HepG2 (cell line): ENCODE results near the gene ZBTB46. TPM values are rescaled to one million over a fixed set of nuclear protein-coding genes. Genes with fewer than 3 reads are reported as not detected.

Experiments
- AKAP8 ChIP-seq: sonication (generic); formaldehyde crosslinking; IDR thresholded peaks from 2 replicates; pipeline ENCODE4 v1.5.1; 2020; ENCODE audit warnings: mild to moderate bottlenecking, missing genetic modification reagents
- FOXC1 ChIP-seq: sonication (generic); formaldehyde crosslinking; IDR thresholded peaks from 2 replicates; pipeline ENCODE4 v1.8.0; 2022; ENCODE audit warnings: mild to moderate bottlenecking, missing genetic modification reagents, borderline replicate concordance
- FOXM1 ChIP-seq: sonication (generic); formaldehyde crosslinking; IDR thresholded peaks from 2 replicates; pipeline ENCODE4 v1.5.0; 2020; ENCODE audit warnings: missing genetic modification reagents
- KLF9 ChIP-seq: IDR thresholded peaks from 2 replicates; pipeline ENCODE4 v1.6.1; 2016; ENCODE audit warnings: low read depth
- MTF1 ChIP-seq: sonication (generic); formaldehyde crosslinking; IDR thresholded peaks from 2 replicates; pipeline ENCODE4 v1.5.0; 2020; ENCODE audit warnings: missing genetic modification reagents
- MXI1 ChIP-seq: IDR thresholded peaks from 3 replicates; pipeline ENCODE4 v1.6.1; 2012; ENCODE audit warnings: low read depth, low read length, inconsistent platforms, borderline replicate concordance
- SNAPC2 ChIP-seq: sonication (generic); formaldehyde crosslinking; IDR thresholded peaks from 2 replicates; pipeline ENCODE4 v1.8.1; 2022; ENCODE audit warnings: mild to moderate bottlenecking, missing genetic modification reagents
- TAF15 ChIP-seq: fragments of 200-400 bp; formaldehyde crosslinking; IDR thresholded peaks from one replicate; pipeline ENCODE4 v1.6.1; 2018; ENCODE audit warnings: mild to moderate bottlenecking, low read depth, low read length; ENCODE audit not compliant: poor library complexity, severe bottlenecking
- XBP1 ChIP-seq: sonication (generic); formaldehyde crosslinking; IDR thresholded peaks from 2 replicates; pipeline ENCODE4 v1.5.0; 2020; ENCODE audit warnings: missing genetic modification reagents
- ZNF781 ChIP-seq: sonication (generic); formaldehyde crosslinking; IDR thresholded peaks from 2 replicates; pipeline ENCODE4 v1.5.1; 2020; ENCODE audit warnings: borderline replicate concordance, mild to moderate bottlenecking, missing genetic modification reagents; ENCODE audit errors: not compliant biosample characterization
- polyA plus RNA-seq, 8 experiments: library from polyadenylated mRNA; depleted of rRNA in 3 of 8; stranded (reverse) in 7 of 8; unstranded in 1 of 8; fragments of >200 nt; fragmentation: Illumina TruSeq in 4 of 8; extraction: Trizol in 4 of 8; gene quantifications; 2 replicates each; pipeline versions ENCODE4 v1.2.1 to v1.2.3, GENCODE V29; 2011 to 2016; ENCODE audit warnings: low read depth in 4 of 8, missing spikeins in 1 of 8, mixed read lengths in 1 of 8; ENCODE audit not compliant: insufficient read depth in 1 of 8
- total RNA-seq, 5 experiments: library from RNA; depleted of rRNA; stranded (reverse); fragments of >200 nt; fragmentation: Illumina TruSeq; extraction: Trizol; gene quantifications; 2 replicates each; pipeline ENCODE4 v1.2.3, GENCODE V29; 2016; ENCODE audit warnings: low read depth in 1 of 5
- TF ChIP-seq, protein P1 (sequence below): sonication (generic); formaldehyde crosslinking; IDR thresholded peaks from 2 replicates; pipeline ENCODE4 v1.5.0; 2020; ENCODE audit warnings: mild to moderate bottlenecking, missing genetic modification reagents, moderate library complexity
- TF ChIP-seq, protein P2 (sequence below): sonication (generic); formaldehyde crosslinking; IDR thresholded peaks from 2 replicates; pipeline ENCODE4 v1.4.0; 2020; ENCODE audit warnings: mild to moderate bottlenecking, missing genetic modification reagents
- TF ChIP-seq, protein P3 (sequence below), 2 experiments: sonication (generic) in 1 of 2; formaldehyde crosslinking in 1 of 2; IDR thresholded peaks; 2 replicates each; pipeline versions ENCODE4 v1.5.1 to v1.6.1; 2011 to 2020; ENCODE audit warnings: borderline replicate concordance in 1 of 2, low read depth in 1 of 2, low read length in 1 of 2, mild to moderate bottlenecking in 1 of 2, missing genetic modification reagents in 1 of 2, moderate library complexity in 1 of 2
- TF ChIP-seq, protein P4 (sequence below): sonication (generic); formaldehyde crosslinking; IDR thresholded peaks from 2 replicates; pipeline ENCODE4 v1.4.0; 2020; ENCODE audit warnings: missing genetic modification reagents
- TF ChIP-seq, protein P5 (sequence below): sonication (generic); formaldehyde crosslinking; conservative IDR thresholded peaks from 2 replicates; pipeline ENCODE4 v1.8.0; 2022; ENCODE audit warnings: low read depth, missing genetic modification reagents
- TF ChIP-seq, protein P6 (sequence below): sonication (generic); formaldehyde crosslinking; IDR thresholded peaks from 2 replicates; pipeline ENCODE4 v1.5.0; 2020; ENCODE audit warnings: missing genetic modification reagents

The ZBTB46 gene
- total and polyA plus RNA-seq, 2 of the 13 experiments (the other 11 are each of a cell fraction or from before 2014, with no cell fraction given), result 1.6 to 13.5 TPM

DNA sequence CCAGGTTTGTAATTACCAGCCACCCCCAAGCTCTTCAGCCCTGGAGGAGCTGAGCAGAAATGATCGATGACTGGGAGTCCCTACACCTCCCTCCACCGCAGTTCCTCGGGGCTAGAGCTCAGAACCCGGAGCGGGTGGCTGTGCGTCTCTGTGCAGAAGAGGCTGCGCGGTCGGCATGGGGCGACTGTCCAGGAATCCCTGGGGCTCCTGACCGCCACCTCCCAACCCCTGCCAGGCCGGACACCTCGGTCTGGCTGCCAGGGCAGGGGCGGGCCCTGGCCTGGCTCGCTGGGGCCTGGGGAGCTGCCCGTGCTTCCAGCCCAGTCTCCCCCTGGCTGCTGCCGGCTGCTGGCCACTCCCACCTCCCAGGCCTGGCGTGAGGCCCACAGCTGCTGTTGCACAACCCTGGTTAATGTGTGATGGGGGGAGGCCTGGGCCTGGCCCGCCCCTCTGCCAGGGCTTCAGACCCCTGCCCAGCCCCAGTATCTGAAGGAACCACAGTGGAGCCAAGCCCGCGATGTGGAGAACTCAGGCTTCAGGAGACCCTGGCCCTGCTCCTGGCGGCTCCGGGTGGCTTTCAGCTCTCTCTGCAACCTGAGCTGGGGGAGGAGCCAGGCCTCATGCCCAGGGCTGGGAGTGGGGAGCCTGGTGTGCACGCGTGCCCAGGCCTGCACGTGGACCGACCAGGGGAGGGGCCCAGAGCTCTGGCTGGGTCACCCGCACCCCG is 90.3 kb downstream of the ZBTB46 start (continued):
- TF ChIP-seq SNAPC2 (CRISPR knock-in tag) (0 out of 2 replicates have a peak, but pooled peaks have one; percentile 84), AKAP8 (CRISPR knock-in tag) (peak; percentile 97), MXI1 (peak; percentile 97), ZNF781 (peak; percentile 88), MTF1 (CRISPR knock-in tag) (peak; percentile 81; the same call in 1 of the 2 replicates), KLF9 (CRISPR knock-in tag) (peak; percentile 100), XBP1 (peak; percentile 94; the same call in 1 of the 2 replicates), FOXM1 (CRISPR knock-in tag) (peak; percentile 14; the same call in 1 of the 2 replicates), TAF15 (peak; percentile 93), FOXC1 (CRISPR knock-in tag) (peak; percentile 87; the same call in 1 of the 2 replicates)
- TF ChIP-seq, protein P1, sequence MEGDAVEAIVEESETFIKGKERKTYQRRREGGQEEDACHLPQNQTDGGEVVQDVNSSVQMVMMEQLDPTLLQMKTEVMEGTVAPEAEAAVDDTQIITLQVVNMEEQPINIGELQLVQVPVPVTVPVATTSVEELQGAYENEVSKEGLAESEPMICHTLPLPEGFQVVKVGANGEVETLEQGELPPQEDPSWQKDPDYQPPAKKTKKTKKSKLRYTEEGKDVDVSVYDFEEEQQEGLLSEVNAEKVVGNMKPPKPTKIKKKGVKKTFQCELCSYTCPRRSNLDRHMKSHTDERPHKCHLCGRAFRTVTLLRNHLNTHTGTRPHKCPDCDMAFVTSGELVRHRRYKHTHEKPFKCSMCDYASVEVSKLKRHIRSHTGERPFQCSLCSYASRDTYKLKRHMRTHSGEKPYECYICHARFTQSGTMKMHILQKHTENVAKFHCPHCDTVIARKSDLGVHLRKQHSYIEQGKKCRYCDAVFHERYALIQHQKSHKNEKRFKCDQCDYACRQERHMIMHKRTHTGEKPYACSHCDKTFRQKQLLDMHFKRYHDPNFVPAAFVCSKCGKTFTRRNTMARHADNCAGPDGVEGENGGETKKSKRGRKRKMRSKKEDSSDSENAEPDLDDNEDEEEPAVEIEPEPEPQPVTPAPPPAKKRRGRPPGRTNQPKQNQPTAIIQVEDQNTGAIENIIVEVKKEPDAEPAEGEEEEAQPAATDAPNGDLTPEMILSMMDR (CRISPR knock-in tag), result peak; percentile 72
- TF ChIP-seq, protein P2, sequence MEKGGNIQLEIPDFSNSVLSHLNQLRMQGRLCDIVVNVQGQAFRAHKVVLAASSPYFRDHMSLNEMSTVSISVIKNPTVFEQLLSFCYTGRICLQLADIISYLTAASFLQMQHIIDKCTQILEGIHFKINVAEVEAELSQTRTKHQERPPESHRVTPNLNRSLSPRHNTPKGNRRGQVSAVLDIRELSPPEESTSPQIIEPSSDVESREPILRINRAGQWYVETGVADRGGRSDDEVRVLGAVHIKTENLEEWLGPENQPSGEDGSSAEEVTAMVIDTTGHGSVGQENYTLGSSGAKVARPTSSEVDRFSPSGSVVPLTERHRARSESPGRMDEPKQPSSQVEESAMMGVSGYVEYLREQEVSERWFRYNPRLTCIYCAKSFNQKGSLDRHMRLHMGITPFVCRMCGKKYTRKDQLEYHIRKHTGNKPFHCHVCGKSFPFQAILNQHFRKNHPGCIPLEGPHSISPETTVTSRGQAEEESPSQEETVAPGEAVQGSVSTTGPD (CRISPR knock-in tag), result peak; percentile 82; the same call in 1 of the 2 replicates
- TF ChIP-seq, protein P3, sequence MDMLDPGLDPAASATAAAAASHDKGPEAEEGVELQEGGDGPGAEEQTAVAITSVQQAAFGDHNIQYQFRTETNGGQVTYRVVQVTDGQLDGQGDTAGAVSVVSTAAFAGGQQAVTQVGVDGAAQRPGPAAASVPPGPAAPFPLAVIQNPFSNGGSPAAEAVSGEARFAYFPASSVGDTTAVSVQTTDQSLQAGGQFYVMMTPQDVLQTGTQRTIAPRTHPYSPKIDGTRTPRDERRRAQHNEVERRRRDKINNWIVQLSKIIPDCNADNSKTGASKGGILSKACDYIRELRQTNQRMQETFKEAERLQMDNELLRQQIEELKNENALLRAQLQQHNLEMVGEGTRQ (IDR thresholded peaks at IDR 0.05; ENCODE audit: low read depth, low read length), result no peak
- TF ChIP-seq, protein P3 (CRISPR knock-in tag; IDR thresholded peaks at IDR 0.05; ENCODE audit: borderline replicate concordance), result no peak; the same call in 1 of the 2 replicates
- TF ChIP-seq, protein P4, sequence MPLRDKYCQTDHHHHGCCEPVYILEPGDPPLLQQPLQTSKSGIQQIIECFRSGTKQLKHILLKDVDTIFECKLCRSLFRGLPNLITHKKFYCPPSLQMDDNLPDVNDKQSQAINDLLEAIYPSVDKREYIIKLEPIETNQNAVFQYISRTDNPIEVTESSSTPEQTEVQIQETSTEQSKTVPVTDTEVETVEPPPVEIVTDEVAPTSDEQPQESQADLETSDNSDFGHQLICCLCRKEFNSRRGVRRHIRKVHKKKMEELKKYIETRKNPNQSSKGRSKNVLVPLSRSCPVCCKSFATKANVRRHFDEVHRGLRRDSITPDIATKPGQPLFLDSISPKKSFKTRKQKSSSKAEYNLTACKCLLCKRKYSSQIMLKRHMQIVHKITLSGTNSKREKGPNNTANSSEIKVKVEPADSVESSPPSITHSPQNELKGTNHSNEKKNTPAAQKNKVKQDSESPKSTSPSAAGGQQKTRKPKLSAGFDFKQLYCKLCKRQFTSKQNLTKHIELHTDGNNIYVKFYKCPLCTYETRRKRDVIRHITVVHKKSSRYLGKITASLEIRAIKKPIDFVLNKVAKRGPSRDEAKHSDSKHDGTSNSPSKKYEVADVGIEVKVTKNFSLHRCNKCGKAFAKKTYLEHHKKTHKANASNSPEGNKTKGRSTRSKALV, result peak; percentile 96
- TF ChIP-seq, protein P5, sequence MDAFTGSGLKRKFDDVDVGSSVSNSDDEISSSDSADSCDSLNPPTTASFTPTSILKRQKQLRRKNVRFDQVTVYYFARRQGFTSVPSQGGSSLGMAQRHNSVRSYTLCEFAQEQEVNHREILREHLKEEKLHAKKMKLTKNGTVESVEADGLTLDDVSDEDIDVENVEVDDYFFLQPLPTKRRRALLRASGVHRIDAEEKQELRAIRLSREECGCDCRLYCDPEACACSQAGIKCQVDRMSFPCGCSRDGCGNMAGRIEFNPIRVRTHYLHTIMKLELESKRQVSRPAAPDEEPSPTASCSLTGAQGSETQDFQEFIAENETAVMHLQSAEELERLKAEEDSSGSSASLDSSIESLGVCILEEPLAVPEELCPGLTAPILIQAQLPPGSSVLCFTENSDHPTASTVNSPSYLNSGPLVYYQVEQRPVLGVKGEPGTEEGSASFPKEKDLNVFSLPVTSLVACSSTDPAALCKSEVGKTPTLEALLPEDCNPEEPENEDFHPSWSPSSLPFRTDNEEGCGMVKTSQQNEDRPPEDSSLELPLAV, result no peak
- TF ChIP-seq, protein P6, sequence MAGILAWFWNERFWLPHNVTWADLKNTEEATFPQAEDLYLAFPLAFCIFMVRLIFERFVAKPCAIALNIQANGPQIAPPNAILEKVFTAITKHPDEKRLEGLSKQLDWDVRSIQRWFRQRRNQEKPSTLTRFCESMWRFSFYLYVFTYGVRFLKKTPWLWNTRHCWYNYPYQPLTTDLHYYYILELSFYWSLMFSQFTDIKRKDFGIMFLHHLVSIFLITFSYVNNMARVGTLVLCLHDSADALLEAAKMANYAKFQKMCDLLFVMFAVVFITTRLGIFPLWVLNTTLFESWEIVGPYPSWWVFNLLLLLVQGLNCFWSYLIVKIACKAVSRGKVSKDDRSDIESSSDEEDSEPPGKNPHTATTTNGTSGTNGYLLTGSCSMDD, result peak; percentile 77; the same call in 1 of the 2 replicates
